ENCODE results near the gene ARMCX5.

ARMCX5 gene

GRCh38 chrX:102599084-102599950 is at the start of gene ARMCX5:
Gene ARMCX5 (plus strand): TSS chrX:102599515. CDS start chrX:102602142, 2,627 bp downstream.
- TF ChIP-seq, protein P1, sequence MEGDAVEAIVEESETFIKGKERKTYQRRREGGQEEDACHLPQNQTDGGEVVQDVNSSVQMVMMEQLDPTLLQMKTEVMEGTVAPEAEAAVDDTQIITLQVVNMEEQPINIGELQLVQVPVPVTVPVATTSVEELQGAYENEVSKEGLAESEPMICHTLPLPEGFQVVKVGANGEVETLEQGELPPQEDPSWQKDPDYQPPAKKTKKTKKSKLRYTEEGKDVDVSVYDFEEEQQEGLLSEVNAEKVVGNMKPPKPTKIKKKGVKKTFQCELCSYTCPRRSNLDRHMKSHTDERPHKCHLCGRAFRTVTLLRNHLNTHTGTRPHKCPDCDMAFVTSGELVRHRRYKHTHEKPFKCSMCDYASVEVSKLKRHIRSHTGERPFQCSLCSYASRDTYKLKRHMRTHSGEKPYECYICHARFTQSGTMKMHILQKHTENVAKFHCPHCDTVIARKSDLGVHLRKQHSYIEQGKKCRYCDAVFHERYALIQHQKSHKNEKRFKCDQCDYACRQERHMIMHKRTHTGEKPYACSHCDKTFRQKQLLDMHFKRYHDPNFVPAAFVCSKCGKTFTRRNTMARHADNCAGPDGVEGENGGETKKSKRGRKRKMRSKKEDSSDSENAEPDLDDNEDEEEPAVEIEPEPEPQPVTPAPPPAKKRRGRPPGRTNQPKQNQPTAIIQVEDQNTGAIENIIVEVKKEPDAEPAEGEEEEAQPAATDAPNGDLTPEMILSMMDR (IDR thresholded peaks at IDR 0.05) = no peak

- TF ChIP-seq, protein P1 (IDR thresholded peaks at IDR 0.05) = no peak
Measured at GRCh38 chrX:102558607-102559006, 40.7 kb upstream of the ARMCX5 start.

DNA sequence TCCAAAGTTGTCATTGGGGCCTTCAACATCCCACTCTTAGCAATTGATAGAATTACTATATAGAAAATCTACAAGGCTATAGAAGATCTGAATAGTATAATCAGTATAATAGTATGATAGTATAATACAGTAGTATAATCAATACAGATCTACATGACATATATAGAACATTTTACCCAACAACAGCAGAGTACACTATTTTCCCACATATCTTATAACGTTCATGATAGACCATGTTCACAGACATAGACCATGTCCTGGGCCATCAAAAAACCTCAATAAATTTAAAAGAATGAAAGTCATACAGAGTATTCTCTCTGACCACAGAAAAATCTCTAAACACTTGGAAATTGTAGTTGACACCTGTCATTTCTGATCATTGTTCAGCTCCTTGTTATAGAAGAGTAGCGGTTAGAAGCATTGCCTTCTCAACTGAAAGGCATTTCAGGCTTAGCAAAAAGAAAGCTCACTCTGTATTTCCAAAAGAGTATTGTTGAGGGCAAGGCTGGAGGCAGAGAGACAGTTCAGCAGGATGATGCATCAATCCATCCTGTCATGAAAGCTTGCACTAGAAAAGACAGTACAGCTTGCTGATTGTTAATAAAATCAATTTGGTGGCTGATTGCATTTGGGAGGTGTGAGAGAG is 38.8 kb upstream of the ARMCX5 start:
- TF ChIP-seq, protein P1 (IDR thresholded peaks at IDR 0.05) = no peak

DNA sequence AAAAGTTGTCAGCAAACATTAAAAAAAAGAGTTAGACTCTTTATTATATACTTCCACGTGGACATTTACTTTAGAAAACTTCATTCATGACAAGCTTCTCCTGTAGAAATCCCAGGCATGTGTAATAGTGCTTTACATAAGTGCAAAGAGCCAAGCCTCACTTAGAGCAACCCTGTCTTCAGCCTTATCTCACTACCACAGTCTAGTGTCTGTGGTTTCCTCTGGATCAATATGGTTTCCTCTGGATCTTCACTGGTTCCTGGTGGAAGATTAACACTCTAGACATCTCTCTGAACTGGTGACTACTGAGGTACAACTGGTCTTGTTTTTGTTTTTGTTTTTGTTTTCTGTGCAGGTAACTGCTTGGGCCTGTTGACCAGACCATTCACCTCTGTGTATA is 18.4 kb upstream of the ARMCX5 start:
- TF ChIP-seq, protein P1 (IDR thresholded peaks at IDR 0.05) = no peak

- TF ChIP-seq, protein P1 (IDR thresholded peaks at IDR 0.05) = no peak
Measured at GRCh38 chrX:102593367-102593766, 5.9 kb upstream of the ARMCX5 start.

DNA sequence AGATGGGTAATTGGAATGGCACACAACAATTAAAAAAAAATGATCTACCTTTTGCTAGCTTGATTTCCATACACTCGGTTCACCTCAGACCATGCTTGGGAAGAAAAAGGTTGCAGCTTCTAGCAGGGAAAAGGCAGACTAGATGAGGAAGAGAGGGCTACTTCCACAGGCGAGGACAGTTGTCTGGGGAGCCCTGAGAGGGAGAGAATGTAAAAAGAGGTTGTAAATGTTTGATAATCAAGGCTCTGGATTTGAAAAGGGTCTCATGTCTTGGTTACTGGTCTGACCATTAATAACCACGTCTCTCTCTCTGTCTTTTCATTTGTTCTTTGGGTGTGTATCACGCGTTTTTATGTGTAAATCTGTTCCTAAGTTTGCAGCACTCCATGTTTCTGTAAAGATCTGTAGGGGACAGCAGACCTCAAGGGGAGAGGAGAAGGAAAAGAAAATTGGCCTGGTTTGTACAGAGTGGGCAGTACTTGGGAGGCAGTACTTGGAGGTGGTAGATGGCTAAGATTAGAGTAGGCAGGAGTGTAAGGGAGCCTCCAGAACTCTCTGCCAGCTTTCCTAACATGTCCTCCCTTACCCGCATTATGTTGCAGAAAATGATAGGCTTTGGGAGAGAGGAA is 750 bp downstream of the ARMCX5 start:
- TF ChIP-seq, protein P1 (IDR thresholded peaks at IDR 0.05) = no peak

DNA sequence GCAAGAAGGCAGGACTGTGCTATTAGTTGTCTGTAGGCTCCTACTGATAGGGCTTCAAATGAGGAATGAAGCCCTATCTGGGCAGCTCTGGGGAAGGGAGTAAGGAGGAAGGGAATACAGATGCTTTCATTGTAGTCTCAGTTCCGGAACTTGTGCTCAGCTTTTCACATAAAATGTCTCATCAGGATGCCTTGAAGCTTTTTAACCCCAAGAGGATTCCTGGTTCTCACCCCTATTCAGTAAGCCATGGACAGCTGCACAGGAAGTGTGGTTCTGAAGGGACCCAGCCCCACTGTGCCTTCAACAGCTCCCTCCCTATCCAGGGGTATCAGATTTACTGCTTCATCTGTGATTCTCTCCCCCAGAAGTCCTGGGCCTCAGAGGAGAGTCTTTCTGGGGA is 5.0 kb downstream of the ARMCX5 start:
- TF ChIP-seq, protein P1 (IDR thresholded peaks at IDR 0.05) = no peak
